ENCODE results near the gene GYG2.
"Not testable (repeated sequence)": the region's sequence is repeated elsewhere in the genome, so short reads cannot be mapped to it uniquely, and the experiment has no call there.

Gene GYG2

DNA sequence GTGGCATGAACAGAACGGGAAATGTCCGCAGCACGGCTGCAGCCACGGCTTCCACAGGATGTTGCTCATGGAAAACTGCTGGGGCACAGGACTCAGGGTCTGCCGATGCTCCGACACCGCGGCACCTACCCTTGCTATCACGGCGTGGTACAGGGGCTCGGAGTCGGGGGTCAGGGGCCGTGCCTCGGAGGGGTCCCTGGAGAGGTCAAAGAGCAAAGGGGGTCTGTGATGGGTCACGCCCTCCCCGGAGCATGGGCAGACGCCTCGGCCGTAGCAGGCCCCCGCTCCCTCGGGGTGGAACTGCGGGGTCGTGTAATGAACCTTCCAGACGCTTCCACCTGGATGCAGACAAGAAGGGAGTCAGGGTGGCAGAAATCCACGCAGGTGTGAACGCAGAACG, 78.6 kb downstream of the GYG2 start:
- DNase-seq (ENCODE audit: low spot score) = no peak

DNA sequence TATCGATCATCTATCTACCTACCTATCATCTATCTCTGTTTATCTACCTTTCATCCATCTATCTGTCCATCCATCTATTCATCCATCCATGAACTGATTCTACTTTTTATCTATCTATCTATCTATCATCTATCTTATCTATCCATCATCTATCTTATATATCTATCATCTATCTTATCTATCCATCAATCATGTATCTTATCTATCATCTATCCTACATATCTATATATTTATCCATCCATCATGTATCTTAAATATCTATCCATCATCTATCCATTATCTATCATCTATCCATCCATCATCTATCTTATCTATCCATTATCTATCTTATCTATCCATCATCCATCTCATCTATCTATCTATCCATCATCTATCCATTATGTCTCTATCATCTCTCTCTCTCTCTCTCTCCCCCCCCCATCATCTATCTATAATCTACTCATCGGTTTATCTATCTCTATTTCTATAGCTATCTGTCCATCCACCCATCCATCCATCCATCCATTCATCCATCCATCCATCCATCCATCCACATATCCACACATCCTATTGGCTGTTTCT, 79.5 kb downstream of the GYG2 start:
- DNase-seq (ENCODE audit: low spot score) = no peak

DNA sequence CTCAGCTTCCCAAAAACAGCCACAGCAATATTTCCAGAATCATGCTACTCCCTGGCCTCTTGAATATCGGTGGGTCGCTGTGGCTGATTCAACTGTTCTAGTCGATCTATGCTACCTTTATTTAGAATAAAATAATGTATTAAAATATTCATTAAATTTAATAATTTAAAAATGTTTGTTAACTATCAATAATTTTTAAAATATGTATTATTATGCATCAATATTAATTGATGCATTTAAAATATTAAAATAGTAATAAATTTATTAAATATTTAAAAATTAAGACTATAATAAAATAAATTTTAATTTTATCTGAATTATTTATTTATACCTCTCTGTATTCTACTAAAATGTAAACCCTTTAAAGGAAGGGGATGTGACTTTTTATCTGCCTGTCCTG, 81.4 kb downstream of the GYG2 start:
- no peak for DNase-seq (ENCODE audit: low spot score)

DNA sequence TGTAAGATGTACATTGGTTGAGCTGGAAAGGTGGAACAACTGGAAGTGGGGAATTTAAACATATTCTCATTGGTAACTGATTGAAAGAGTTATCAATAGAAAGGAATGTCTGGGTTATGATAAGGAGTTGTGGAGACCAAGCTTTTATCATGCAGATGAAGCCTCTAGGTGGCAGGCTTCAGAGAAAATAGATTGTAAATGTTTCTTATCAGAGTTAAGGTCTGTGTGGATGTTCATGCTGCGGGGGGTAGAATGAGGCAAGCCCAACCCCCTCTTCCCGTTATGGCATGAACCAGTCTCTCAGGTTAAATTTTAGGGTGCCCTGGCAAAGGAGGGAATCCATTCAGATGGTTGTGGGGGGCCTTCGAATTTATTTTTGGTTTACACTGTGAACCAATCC, 84.4 kb downstream of the GYG2 start:
- DNase-seq (ENCODE audit: low spot score) = no peak

DNA sequence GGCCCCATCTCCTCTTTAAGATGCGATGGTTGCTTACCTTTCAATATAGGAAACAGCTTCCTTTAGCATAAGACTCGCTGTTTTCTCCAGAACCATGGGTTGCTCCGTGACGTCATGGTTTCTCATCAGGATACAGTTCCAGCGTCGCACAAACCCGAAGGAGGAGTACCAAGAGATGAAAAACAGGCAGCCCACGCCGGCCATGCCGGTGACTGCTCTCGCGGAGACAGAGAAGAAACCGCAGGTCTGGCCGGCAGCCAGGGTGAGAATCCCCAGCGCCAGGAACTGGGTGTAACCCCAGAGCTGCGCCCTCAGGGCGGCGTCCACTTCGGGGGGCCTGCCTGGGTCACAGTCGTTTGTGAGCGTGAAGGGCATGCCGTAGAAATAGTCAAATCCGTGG, 89.0 kb downstream of the GYG2 start:
- no peak for DNase-seq (ENCODE audit: low spot score)

DNA sequence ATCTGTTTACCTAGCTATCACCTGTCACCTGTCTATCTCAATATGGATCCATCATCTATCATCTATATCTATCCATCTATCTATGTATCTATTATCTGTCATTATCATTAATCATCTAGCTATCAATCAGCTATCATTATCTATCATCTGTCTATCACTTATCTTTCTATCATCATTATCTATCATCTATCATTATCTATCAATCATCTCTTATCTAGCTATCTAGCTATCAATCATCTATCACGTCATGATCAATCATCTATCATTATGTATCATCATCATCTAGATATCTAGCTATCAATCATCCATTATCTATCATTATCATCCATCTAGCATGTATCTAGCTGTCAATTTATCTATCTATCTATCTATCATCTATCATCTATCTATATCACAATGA, 92.5 kb downstream of the GYG2 start:
- DNase-seq (ENCODE audit: low spot score) = no peak

DNA sequence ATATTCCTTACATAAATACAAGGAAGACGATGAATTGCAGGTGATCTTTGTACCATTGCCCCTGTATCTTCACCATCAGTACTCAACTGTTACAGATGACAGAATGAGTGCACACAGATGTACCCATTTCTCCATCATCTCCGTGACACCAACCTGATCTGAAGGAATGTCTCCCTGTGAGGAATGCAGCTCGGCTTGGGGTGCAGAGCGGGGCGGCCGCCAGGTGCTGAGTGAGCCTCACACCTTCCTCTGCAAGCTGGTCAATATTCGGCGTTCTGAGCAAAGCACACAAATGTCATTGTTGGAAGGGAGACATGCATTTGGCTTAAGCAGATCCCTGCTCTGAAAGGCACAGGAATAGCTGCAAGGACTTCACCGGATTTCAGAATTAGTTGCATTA, 93.0 kb downstream of the GYG2 start:
- no peak for DNase-seq (ENCODE audit: low spot score)

DNA sequence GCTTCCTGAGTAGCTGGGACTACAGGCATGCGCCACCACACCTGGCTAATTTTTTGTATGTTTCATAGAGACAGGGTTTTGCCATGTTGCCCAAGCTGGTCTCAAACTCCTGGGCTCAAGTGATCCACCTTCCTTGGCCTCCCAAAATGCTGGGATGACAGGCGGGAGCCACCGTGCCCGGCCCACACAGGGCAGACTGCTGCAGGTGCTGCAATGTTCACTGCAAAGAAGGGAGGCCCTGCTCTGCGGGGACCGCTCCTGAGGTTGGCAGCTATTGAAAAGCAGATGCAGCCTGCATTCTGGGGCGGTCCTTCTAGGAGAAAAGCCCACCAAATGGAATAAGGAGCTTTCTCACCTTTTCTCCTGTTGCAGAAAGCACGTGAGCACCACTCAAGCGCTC, 95.4 kb downstream of the GYG2 start:
- DNase-seq (ENCODE audit: low spot score) = no peak

DNA sequence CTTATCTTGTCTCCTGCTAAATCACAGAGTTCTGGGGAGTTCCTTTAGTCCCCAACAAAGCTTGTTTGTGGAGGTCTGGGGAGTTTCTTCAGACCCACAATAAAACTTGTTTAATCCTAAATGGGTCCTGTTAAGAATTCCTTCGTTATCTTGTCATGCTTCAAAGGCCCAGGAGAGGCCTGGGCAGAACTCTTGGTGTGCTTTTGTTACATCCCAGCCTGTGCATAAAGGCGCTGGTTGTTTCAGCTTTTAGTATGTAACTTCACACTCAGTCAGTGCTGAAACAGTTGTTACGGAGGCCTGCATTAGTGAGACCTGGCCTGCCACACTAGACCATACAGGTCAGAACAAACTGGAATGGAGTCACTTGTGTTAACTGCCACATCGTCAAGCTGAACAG, 97.5 kb downstream of the GYG2 start:
- DNase-seq (ENCODE audit: low spot score) = not testable (repeated sequence)

DNA sequence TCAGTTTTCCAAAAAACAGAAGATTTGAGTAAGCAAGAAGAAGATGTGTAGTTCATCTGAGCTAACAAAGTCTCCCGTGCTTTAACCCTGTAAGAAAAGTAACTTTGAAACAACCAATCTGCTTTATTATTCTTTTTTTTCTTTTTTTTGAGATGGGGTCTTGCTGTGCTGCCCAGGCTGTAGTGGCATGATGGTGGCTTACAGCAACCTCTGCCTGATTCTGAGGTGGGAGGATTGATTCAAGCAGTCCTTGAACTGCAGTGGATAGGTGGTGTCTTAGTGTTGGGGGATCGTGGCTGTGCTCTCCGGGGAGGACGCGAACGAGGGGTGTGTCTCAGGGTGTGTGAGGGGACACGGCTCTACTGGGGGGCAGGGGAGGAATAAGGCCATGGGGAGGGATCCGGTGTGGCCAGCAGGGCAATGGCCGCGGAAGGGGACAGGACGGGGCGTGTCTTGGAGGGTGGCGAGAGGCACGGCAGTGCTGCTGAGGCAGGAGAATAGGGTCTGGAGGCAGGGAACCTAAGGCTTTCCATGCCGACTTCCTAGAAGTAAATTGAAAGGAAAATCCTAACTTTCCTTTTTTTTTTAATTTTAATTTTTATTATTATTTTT, 98.0 kb downstream of the GYG2 start:
- DNase-seq (ENCODE audit: low spot score) = no peak

DNA sequence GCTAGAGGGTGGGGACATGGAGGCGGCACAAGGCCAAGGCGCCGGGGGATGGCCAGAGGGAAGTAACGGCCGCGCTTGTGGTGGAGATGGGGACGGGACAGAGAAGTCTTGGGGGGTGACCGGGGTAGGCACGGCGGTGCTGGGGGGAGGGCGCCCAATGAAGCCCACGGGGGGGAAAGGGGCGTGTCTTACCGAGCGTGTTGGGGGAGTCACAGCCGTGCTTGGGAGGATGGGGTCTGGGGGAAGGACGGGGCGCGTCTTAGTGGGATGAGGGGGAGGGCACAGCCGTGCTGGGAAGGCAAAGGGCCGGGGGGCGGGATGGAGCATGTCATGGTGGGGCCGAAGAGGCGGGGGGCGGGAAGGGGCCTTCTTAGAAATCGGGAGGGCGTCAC, 99.5 kb downstream of the GYG2 start:
- DNase-seq (ENCODE audit: low spot score) = peak; percentile 87

DNA sequence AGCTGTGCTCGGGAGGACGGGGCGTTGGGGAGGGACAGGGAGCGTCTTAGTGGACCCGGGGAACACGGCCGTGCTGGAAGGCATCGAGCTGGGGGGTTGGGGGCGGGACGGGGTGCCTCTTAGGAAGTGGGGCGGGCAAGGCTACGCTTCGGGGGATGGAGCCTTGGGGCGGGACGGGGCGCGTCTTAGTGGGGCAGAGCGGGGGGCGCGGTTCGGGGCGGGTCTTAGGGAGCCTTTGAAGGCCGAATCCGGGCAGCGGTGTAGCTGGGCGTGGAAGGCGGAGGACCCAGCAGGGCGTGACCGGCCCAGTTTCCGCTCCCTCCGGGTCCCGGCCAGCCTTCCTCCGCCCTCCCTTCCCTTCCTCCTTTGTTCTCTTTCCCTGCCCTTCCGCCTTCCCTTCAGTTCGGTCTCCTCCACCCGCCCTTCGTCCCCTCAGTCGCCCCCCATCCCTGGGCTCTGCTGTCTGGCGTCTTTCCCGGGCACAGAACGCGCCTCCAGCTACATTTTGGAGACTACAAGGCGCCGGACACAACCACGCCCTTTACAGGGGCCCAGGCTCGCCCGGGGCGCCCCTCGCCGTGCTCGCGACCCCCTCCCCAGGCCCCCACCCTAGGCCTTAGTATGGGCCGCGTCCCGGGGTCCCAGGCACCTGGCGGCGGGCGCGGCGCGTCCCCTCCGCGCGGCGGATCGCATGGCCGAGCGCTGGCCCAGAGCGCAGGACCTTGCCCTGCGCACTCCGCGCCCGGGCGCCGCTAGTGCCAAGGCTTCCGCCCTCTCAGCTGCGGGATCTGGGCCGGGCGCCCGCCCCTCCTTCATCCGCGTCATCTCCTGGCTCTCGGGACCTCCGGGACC, 100.1 kb downstream of the GYG2 start, which contains the start of gene ARSD:
Gene ARSD, minus strand, starts transcription at position 757 of the 852 bp plus-strand sequence. Its CDS starts 64 bp downstream, at position 693.
- DNase-seq (ENCODE audit: low spot score) = peak; percentile 94

DNA sequence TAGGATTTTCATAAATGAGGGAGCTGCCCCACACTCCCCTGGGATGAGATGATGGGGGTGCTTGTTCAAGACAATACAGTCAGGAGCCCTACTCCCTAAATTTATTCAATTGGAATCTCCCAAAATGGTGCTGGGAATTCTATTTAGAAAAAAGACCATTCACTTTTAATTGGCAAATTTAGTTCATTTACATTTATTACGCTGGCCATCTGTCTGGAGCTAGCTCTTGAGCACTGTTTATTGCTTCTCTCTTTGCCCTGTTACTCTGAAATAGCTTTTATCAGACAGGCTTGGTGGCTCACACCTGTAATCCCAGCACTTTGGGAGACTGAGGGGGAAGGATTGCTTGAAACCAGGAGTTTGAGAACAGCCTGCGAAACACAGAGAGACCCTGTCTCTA, 102.4 kb downstream of the GYG2 start:
- DNase-seq (ENCODE audit: low spot score) = no peak

DNA sequence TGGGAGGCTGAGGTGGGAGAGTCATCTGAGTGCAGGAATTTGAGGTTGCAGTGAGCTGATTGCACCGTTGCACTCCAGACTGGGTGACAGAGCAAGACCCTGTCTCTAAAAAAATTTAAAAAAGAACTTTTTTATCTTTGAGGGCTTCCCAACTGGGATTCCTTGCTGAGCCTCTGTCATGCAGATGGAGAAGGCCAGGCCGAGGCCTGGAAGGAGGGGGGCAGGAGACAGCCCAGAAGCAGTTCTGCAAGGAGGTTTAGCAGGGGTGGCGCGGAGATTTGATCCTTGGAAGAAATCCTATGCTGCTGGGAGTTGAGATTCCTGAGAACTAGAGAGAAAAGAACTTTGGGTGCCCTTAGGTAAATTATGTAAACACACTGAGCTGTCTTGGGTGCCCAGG, 102.9 kb downstream of the GYG2 start:
- DNase-seq (ENCODE audit: low spot score) = no peak

Measured in ecto neural progenitor cell (in vitro differentiated cells).